Upper lobe of left lung (tissue), 4 donors: ENCODE results near the gene WDPCP.

Experiments used
- CTCF ChIP-seq, 6 experiments: fragments of 450-650 bp in 4 of 6; fragments of 200-600 bp in 2 of 6; sonication (generic) in 2 of 6; IDR thresholded peaks; one replicate each; pipeline ENCODE4 v1.5.1; 2016 to 2019; ENCODE audit warnings: antibody characterized with exemption in 6 of 6
- POLR2AphosphoS5 ChIP-seq, 2 donors: sonication (generic); formaldehyde crosslinking; IDR thresholded peaks; one replicate each; pipeline ENCODE4 v1.5.1; 2017; ENCODE audit warnings: antibody characterized with exemption in 2 of 2

GRCh38 chr2:63576546-63576945, 11.7 kb downstream of the WDPCP start:
- TF ChIP-seq CTCF (IDR thresholded peaks at IDR 0.05) (no peak), POLR2AphosphoS5 (IDR thresholded peaks at IDR 0.05) (no peak)
